MCF 10A (cell line): ENCODE measurements around the gene PLD1. TPM values are rescaled to one million over a fixed set of nuclear protein-coding genes. Genes with fewer than 3 reads are reported as not detected.

Source experiments
- BruUV-seq: library from RNA; stranded (reverse); fragments of 400-500 nt; replicated peaks from 2 replicates; lab custom pipeline; 2021; lab: Mats Ljungman, UMichigan
- CTCF ChIA-PET: fragments of 300-600 bp; sonication (Branson Sonifier 250); formaldehyde crosslinking; extraction: SDS; loops from one replicate; lab custom pipeline; 2021; ENCODE audit warnings: antibody characterized with exemption, inconsistent platforms; lab: Yijun Ruan, JAX
- POLR2A ChIA-PET: fragments of 300-600, 350-650 bp; sonication (Branson Sonifier 250); formaldehyde crosslinking; extraction: SDS; loops from one replicate; lab custom pipeline; 2020; ENCODE audit warnings: antibody characterized with exemption, inconsistent platforms; lab: Yijun Ruan, JAX
- DNase-seq: peaks from one replicate; pipeline ENCODE4 v3.0.0-alpha.2; 2018; ENCODE audit not compliant: unreplicated experiment
- H3K27ac Mint-ChIP-seq: one replicate; pipeline ENCODE4 v1.8.0; 2022; ENCODE audit warnings: mild to moderate bottlenecking, low read depth, mixed read lengths; ENCODE audit not compliant: unreplicated experiment
- H3K27me3 Mint-ChIP-seq: one replicate; pipeline ENCODE4 v1.8.0; 2022; ENCODE audit warnings: mixed read lengths; ENCODE audit not compliant: insufficient read depth, unreplicated experiment
- H3K36me3 Mint-ChIP-seq: one replicate; pipeline ENCODE4 v1.8.0; 2022; ENCODE audit warnings: mild to moderate bottlenecking, moderate library complexity, mixed read lengths; ENCODE audit not compliant: insufficient read depth, unreplicated experiment
- H3K4me1 Mint-ChIP-seq: one replicate; pipeline ENCODE4 v1.8.0; 2022; ENCODE audit warnings: mixed read lengths; ENCODE audit not compliant: insufficient read depth, unreplicated experiment
- H3K4me3 Mint-ChIP-seq: one replicate; pipeline ENCODE4 v1.8.0; 2022; ENCODE audit warnings: mild to moderate bottlenecking, moderate library complexity, mixed read lengths; ENCODE audit not compliant: unreplicated experiment
- H3K9me3 Mint-ChIP-seq: one replicate; pipeline ENCODE4 v1.8.0; 2022; ENCODE audit warnings: mixed read lengths; ENCODE audit not compliant: unreplicated experiment
- CTCF ChIP-seq: fragments of 200-600 bp; IDR thresholded peaks from one replicate; pipeline ENCODE4 v1.8.0; 2022; ENCODE audit warnings: antibody characterized with exemption, mild to moderate bottlenecking; ENCODE audit not compliant: unreplicated experiment
- intact Hi-C: fragments of 100-400 bp; cut with micrococcal nuclease; formaldehyde crosslinking; loops from 2 replicates; pipeline ENCODE4 v1.14.1; 2022
- total RNA-seq: library from RNA; stranded (reverse); gene quantifications from 2 replicates; pipeline ENCODE4 v1.2.3, GENCODE V29; 2022

PLD1 gene
- total RNA-seq, 1 experiment from 2014 or later = 8.0 TPM

DNA sequence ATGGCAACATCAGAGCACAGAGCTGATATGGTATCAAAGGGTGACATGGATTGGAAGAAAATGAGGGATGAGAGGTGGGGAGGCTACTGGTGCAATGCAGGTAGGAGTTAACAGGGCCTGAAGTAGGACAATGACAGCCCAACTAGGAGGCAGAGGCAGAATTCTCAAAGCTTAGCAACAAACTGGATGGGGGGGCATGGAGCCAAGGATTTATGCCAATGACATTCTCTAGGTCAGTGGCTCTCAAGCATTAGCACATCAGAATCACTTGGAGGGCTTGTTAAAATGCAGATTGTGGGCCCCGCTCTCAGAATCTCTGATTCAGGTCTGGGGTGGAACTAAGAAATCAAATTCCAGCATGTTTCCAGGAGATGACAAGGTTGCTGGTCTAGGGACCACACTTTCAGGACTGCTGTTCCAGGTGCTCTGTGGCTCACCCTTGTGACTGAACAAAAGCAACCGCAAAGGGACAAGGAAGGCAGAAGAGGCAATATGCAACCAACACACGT, 252.0 kb downstream of the PLD1 start:
- Mint-ChIP-seq H3K36me3 (no peaks in the 10 kb centered on the region), H3K9me3 (no peaks in the 10 kb centered on the region), H3K27me3 (no peaks in the 10 kb centered on the region), H3K27ac (no peak overlapping the region), H3K4me3 (no peak overlapping the region), H3K4me1 (peaks cover 5% of the 10 kb centered on the region)
- CTCF ChIA-PET = interaction anchor here (0.6 to 2.4 kb wide), 8 partner anchors 8 to 509 kb away, joined by 3 to 8 read pairs (median 3); no protein-coding TSS in a partner anchor
- BruUV-seq = no TSS peak
- intact Hi-C loops = no loop called here
- POLR2A ChIA-PET = interaction anchor here (0.6 kb wide), 1 partner anchor 217 kb away, joined by 3 read pairs; no protein-coding TSS in a partner anchor
- TF ChIP-seq CTCF = no peak
- DNase-seq = no peak

DNA sequence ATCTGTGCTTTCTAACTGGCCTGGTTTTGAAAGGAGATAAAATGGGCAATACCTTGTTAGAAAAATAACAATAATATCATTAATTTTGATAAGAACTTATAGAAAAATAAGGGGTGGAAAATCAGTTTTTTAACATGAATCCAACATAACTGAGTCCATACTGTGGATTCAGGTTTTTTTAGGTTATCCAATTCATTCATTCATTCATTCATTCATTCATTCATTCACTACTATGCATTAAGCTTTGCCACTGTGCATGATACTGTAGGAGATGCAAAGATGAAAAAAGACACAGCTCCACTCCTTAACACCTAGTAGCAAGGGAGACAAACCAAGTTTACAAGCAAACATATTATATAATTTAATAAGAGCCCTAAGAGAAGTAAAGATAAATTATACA, 253.1 kb downstream of the PLD1 start:
- H3K27ac Mint-ChIP-seq = no peak overlapping the region
- no peaks in the 10 kb centered on the region for H3K36me3 Mint-ChIP-seq
- H3K4me1 Mint-ChIP-seq = peaks cover 5% of the 10 kb centered on the region
- TF ChIP-seq CTCF = no peak
- CTCF ChIA-PET = interaction anchor here (0.5 to 2.4 kb wide), 2 partner anchors 9 to 135 kb away, joined by 3 to 8 read pairs; no protein-coding TSS in a partner anchor
- H3K27me3 Mint-ChIP-seq = no peaks in the 10 kb centered on the region
- H3K9me3 Mint-ChIP-seq = no peaks in the 10 kb centered on the region
- POLR2A ChIA-PET = no interaction called here
- DNase-seq = no peak
- H3K4me3 Mint-ChIP-seq = no peak overlapping the region
- intact Hi-C loops = no loop called here
- no TSS peak for BruUV-seq

DNA sequence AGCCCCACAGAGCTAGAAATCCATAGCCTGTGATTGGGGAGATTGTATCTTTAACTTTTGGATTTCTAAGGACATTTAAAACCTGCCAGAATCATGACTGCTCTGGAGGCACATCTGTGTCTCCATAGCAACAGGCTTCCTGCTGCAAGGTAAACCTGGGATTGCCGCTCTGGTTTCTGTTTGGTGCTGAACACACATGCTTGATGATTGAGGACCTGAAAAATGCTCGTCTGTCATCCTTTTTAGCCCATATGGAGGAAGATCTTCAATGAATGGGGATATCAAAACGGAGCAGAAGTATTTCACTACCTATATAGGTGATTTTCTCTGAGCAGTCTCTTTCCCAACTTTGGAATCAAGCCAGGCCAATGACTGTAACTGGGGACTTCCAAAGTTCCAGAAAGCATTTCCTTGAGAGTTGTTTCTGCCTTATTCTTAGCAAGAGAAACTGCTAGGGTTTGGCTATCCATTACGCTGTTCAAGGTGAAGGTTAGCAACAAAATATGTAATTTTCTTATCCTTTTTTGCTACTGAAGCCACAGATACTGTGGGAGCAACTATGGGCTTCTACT, 253.6 kb downstream of the PLD1 start:
- Mint-ChIP-seq H3K27me3 (no peaks in the 10 kb centered on the region), H3K4me1 (peaks cover 5% of the 10 kb centered on the region), H3K27ac (no peak overlapping the region), H3K9me3 (no peaks in the 10 kb centered on the region), H3K36me3 (no peaks in the 10 kb centered on the region), H3K4me3 (no peak overlapping the region)
- no TSS peak for BruUV-seq
- no peak for TF ChIP-seq CTCF
- intact Hi-C loops = no loop called here
- POLR2A ChIA-PET = no interaction called here
- DNase-seq = peak; percentile 55
- CTCF ChIA-PET = interaction anchor here (2.4 kb wide), 1 partner anchor 10 kb away, joined by 8 read pairs; no protein-coding TSS in a partner anchor

GRCh38 chr3:171556148-171556547, 254.1 kb downstream of the PLD1 start:
- intact Hi-C loops = no loop called here
- Mint-ChIP-seq H3K4me3 (no peak overlapping the region), H3K27ac (no peak overlapping the region), H3K9me3 (no peaks in the 10 kb centered on the region), H3K4me1 (peaks cover 5% of the 10 kb centered on the region), H3K36me3 (no peaks in the 10 kb centered on the region), H3K27me3 (no peaks in the 10 kb centered on the region)
- BruUV-seq = no TSS peak
- ChIA-PET POLR2A (no interaction called here), CTCF (interaction anchor here (2.4 kb wide), 1 partner anchor 10 kb away, joined by 8 read pairs; no protein-coding TSS in a partner anchor)
- no peak for TF ChIP-seq CTCF
- no peak for DNase-seq
